ENCODE measurements around the gene S100B.

Gene S100B

GRCh38 chr21:46627726-46628125 is 22.8 kb upstream of the S100B start:
- no peak for DNase-seq (ENCODE audit: low read depth in 3 of 3)

- no peak for DNase-seq (ENCODE audit: low read depth in 3 of 3)
These were observed 22.2 kb upstream of the S100B start for GRCh38 chr21:46626975-46627501.

GRCh38 chr21:46626536-46626935 is 21.7 kb upstream of the S100B start:
- no peak for DNase-seq (ENCODE audit: low read depth in 3 of 3)

GRCh38 chr21:46625759-46626158 is 20.9 kb upstream of the S100B start:
- no peak for DNase-seq (ENCODE audit: low read depth in 3 of 3)

- DNase-seq (ENCODE audit: low read depth in 3 of 3): no peak
These were observed 19.2 kb upstream of the S100B start for GRCh38 chr21:46624050-46624449.

GRCh38 chr21:46622226-46622625 is 17.3 kb upstream of the S100B start:
- no peak for DNase-seq (ENCODE audit: low read depth in 3 of 3)

- DNase-seq (ENCODE audit: low read depth in 3 of 3): no peak
These were observed 16.7 kb upstream of the S100B start for GRCh38 chr21:46621457-46622182.

- no peak for DNase-seq (ENCODE audit: low read depth in 3 of 3)
These were observed 16.0 kb upstream of the S100B start for GRCh38 chr21:46620846-46621245.

GRCh38 chr21:46619846-46620245 is 15.0 kb upstream of the S100B start:
- DNase-seq (ENCODE audit: low read depth in 3 of 3): no peak

- no peak for DNase-seq (ENCODE audit: low read depth in 3 of 3)
These were observed 14.0 kb upstream of the S100B start for GRCh38 chr21:46618738-46619379.

- DNase-seq (ENCODE audit: low read depth in 3 of 3): no peak
These were observed 12.6 kb upstream of the S100B start for GRCh38 chr21:46617267-46618051.

- no peak for DNase-seq (ENCODE audit: low read depth in 3 of 3)
These were observed 11.8 kb upstream of the S100B start for GRCh38 chr21:46616656-46617055.

GRCh38 chr21:46616050-46616449 is 11.2 kb upstream of the S100B start:
- no peak for DNase-seq (ENCODE audit: low read depth in 3 of 3)

- DNase-seq (ENCODE audit: low read depth in 3 of 3): no peak
These were observed 8.5 kb upstream of the S100B start for GRCh38 chr21:46613391-46613790.

GRCh38 chr21:46610018-46610701 is 5.3 kb upstream of the S100B start:
- no peak for DNase-seq (ENCODE audit: low read depth in 3 of 3)

- no peak for DNase-seq (ENCODE audit: low read depth in 3 of 3)
These were observed 3.8 kb upstream of the S100B start for GRCh38 chr21:46608672-46609111.

GRCh38 chr21:46607636-46608035 is 2.8 kb upstream of the S100B start:
- no peak for DNase-seq (ENCODE audit: low read depth in 3 of 3)

- no peak for DNase-seq (ENCODE audit: low read depth in 3 of 3)
These were observed 1.5 kb upstream of the S100B start for GRCh38 chr21:46606427-46606813.

GRCh38 chr21:46605767-46606426 is 1.0 kb upstream of the S100B start:
- peak in 1 of 3 donors; percentile 5 for DNase-seq (ENCODE audit: low read depth in 3 of 3)

GRCh38 chr21:46604329-46604974 is 430 bp downstream of the S100B start:
- DNase-seq (ENCODE audit: low read depth in 3 of 3): no peak

GRCh38 chr21:46603228-46603627 is 1.7 kb downstream of the S100B start:
- no peak for DNase-seq (ENCODE audit: low read depth in 3 of 3)
